Subcutaneous abdominal adipose tissue (tissue), 5 donors: ENCODE results near the gene ATXN7.

Experiments
- H3K27ac ChIP-seq: one replicate; pipeline ENCODE4 v1.7.0; 2013; ENCODE audit warnings: low read depth, mild to moderate bottlenecking, inconsistent platforms, low read length, moderate library complexity
- H3K27me3 ChIP-seq, 5 donors: one replicate each; pipeline ENCODE4 v1.7.0; 2013; ENCODE audit warnings: low read length in 5 of 5, inconsistent platforms in 1 of 5; ENCODE audit not compliant: control insufficient read depth in 5 of 5, insufficient read depth in 4 of 5
- H3K36me3 ChIP-seq, 5 donors: one replicate each; pipeline ENCODE4 v1.7.0; 2013; ENCODE audit warnings: low read length in 5 of 5; ENCODE audit not compliant: control insufficient read depth in 5 of 5, insufficient read depth in 5 of 5
- H3K4me1 ChIP-seq, 5 donors: one replicate each; pipeline ENCODE4 v1.7.0; 2013; ENCODE audit warnings: low read length in 5 of 5, mild to moderate bottlenecking in 3 of 5, moderate library complexity in 1 of 5; ENCODE audit not compliant: control insufficient read depth in 5 of 5, insufficient read depth in 5 of 5
- H3K4me3 ChIP-seq, 5 donors: one replicate each; pipeline ENCODE4 v1.7.0; 2013; ENCODE audit warnings: low read length in 5 of 5, low read depth in 1 of 5
- H3K9ac ChIP-seq, 5 donors: one replicate each; pipeline ENCODE4 v1.7.0; 2013; ENCODE audit warnings: low read length in 5 of 5, mild to moderate bottlenecking in 4 of 5, moderate library complexity in 3 of 5
- H3K9me3 ChIP-seq, 5 donors: one replicate each; pipeline ENCODE4 v1.7.0; 2013; ENCODE audit warnings: low read length in 5 of 5; ENCODE audit not compliant: control insufficient read depth in 5 of 5
- donor health status: healthy.
- donor health status: healthy.
- donor health status: healthy.
- donor health status: healthy.
- donor health status: healthy.

ATXN7 gene

DNA sequence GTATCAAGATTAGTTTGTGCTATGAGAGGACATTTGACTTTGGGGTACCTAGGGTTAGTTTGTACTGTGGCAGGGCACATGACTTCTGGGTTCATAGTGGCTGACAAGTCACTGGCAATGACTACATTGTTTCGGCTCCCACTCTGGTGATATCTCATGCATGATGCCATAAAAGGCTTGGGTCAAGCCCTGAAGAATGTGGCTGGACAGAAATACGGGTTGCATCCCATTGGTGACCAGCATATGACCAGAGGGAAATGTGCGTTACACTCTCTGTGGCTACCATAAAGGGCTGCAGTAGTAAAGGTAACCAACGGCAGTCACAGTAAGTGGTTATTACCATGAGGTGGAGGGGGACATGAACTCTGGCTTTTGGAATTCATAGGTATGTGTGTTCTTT is 18.5 kb upstream of the ATXN7 start:
- Histone ChIP-seq H3K4me1 (no peaks in the 10 kb centered on the region), H3K4me3 (no peak overlapping the region), H3K9me3 (no peaks in the 10 kb centered on the region), H3K27me3 (no peaks in the 10 kb centered on the region), H3K27ac (no peak overlapping the region), H3K9ac (no peak overlapping the region), H3K36me3 (no peaks in the 10 kb centered on the region)

DNA sequence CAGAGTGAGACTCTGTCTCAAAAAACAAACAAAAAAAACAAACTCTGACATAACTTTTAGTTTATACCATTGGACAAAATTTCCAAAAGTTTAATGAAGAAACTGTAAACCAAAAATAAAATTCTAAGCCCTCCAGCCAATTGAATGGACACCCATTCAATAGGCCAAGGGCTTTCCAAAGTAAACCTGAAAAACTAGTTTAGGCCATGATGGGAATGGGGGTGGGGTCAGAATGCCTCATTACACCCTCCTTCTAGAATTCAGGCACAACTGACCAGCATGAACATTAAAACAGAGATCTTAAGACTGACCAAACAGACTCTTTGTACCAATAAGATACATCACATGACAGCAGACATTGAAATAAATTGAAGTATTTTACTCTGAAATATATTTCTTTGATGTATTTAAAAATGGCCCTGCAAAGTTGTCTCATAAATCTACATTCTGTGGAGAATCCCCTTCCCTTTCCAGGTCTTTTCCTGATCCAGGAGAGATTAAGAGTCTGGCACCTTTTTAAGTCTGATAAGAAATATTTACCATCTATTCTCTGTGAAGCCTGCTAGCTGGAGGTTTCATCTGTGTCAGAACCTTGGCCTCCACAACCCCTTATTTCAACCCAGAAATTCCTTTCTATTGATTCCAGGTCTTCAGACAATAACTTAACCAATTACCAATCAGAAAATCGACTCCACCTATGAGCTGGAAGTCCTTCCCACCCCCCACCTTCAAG is 15.8 kb upstream of the ATXN7 start:
- no peaks in the 10 kb centered on the region for H3K27me3 ChIP-seq
- peaks cover 0 to 3% (median 0%) of the 10 kb centered on the region in 5 donors for H3K36me3 ChIP-seq
- no peak overlapping the region for H3K9ac ChIP-seq
- H3K4me3 ChIP-seq = no peak overlapping the region
- no peaks in the 10 kb centered on the region for H3K9me3 ChIP-seq
- H3K27ac ChIP-seq = no peak overlapping the region
- no peaks in the 10 kb centered on the region for H3K4me1 ChIP-seq

DNA sequence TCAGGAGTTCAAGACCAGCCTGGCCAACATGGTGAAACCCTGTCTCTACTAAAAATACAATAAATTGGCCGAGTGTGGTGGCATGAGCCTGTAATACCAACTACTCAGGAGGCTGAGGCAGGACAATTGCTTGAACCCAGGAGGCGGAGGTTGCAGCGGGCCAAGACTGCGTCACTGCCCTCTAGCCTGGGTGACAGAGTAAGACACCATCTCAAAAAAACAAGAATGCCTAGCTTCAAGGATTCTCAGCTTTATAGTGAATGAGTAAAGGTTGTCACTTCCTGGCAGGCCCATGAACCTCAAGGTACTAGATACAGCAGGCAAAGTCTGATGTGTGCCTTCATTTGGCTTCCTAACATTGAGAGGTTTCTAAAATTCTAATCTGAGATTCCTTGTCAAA is 14.5 kb upstream of the ATXN7 start:
- Histone ChIP-seq H3K4me1 (no peaks in the 10 kb centered on the region), H3K9me3 (no peaks in the 10 kb centered on the region), H3K9ac (no peak overlapping the region), H3K36me3 (peaks cover 0 to 3% (median 0%) of the 10 kb centered on the region in 5 donors), H3K4me3 (no peak overlapping the region), H3K27me3 (no peaks in the 10 kb centered on the region), H3K27ac (no peak overlapping the region)

DNA sequence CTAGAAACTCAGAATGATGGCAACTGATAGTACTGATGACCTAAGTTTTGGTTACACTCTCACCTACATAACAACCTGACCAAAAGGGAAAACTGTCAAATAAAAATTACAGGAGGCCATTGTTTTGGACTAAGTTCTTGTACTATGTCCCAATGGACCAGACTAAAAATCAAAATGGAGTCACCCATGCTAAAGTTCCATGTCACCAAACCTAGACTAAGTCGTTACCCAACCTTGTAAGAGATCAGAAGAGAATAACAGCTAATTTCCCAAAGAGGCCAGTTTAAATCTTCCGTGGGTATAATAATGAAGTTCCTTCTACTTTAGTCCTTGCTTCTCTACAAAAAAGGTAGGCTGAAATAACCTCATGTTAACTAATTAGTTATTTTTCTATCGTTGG is 12.4 kb upstream of the ATXN7 start:
- H3K27ac ChIP-seq = no peak overlapping the region
- H3K4me1 ChIP-seq = no peaks in the 10 kb centered on the region
- no peak overlapping the region for H3K9ac ChIP-seq
- no peak overlapping the region for H3K4me3 ChIP-seq
- H3K9me3 ChIP-seq = no peaks in the 10 kb centered on the region
- H3K36me3 ChIP-seq = peaks cover 0 to 3% (median 0%) of the 10 kb centered on the region in 5 donors
- no peaks in the 10 kb centered on the region for H3K27me3 ChIP-seq

- Histone ChIP-seq H3K36me3 (peaks cover 0 to 3% (median 0%) of the 10 kb centered on the region in 5 donors), H3K9ac (no peak overlapping the region), H3K9me3 (no peaks in the 10 kb centered on the region), H3K4me3 (no peak overlapping the region), H3K27me3 (no peaks in the 10 kb centered on the region), H3K4me1 (no peaks in the 10 kb centered on the region), H3K27ac (no peak overlapping the region)
Measured at GRCh38 chr3:63853106-63853505, 10.6 kb upstream of the ATXN7 start.

DNA sequence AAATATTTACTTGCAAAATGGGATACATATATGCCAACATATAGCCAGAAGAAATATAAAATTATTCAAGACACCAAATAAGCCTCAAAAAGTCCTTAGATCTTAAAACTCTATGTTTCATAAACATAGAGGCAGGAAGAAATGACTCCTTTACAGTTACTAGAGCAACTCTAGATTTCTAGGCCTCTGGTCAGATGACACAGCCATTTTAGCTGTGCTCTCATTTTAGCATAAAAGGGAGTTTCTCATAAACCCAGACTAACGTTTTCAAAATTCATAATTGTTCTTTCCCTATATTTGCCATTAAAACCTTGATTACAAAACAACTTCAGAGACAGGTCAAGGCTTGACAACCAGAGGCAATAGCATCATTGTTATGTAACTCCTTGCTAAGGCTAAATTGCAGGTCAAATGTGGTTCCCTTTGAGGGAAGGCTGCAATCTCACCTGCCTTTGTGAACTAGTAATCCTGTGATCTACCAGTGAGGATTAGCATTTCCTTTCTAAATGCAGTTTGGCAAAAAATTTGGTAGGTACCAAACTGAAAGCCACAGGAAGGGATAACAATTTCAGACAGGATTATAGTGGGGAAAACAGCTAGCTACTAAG is 8.2 kb upstream of the ATXN7 start:
- no peaks in the 10 kb centered on the region for H3K9me3 ChIP-seq
- no peak overlapping the region for H3K4me3 ChIP-seq
- H3K27ac ChIP-seq = no peak overlapping the region
- H3K4me1 ChIP-seq = no peaks in the 10 kb centered on the region
- no peaks in the 10 kb centered on the region for H3K27me3 ChIP-seq
- peaks cover 0 to 3% (median 0%) of the 10 kb centered on the region in 5 donors for H3K36me3 ChIP-seq
- H3K9ac ChIP-seq = no peak overlapping the region

DNA sequence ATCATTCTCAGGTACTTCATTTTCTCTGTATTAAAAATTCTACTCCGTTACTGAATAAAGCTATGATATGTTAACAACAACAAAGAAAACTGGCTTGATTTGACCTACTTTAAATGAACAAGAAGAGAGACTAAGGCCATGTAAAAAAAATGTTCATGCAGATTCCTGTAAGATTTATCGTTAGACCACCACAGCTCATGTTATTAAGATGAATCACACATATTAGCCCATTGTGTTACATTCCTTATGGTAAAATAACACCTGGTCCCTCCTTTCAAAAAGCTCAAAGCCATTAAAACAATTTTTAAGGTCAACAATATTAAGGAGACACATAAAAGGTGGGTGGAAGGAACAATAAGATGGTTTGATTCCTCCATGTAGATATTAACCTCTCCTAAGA is 6.4 kb upstream of the ATXN7 start:
- H3K27ac ChIP-seq = no peak overlapping the region
- H3K4me1 ChIP-seq = peaks cover 0 to 6% (median 1%) of the 10 kb centered on the region in 5 donors
- no peak overlapping the region for H3K4me3 ChIP-seq
- H3K9ac ChIP-seq = no peak overlapping the region
- no peaks in the 10 kb centered on the region for H3K27me3 ChIP-seq
- no peaks in the 10 kb centered on the region for H3K9me3 ChIP-seq
- H3K36me3 ChIP-seq = no peaks in the 10 kb centered on the region

DNA sequence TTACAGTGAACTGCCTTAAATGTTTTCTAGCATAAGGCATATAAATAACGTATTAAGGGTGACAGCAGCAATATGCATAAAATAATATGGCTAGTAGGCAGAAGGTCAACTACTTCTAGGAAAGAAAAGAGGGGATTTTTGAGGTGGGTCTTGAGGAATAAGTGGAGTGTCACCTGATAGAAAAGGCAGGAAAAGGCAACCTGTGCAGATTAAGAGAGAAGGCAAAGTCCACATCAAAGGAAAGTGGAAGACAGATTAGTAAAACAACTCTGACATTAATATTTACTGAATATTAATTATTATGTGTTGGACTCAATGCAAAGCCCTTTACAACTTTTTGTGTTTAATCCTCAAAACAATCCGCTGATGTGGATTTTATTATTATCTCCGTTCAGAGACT is 2.9 kb upstream of the ATXN7 start:
- H3K9me3 ChIP-seq = no peaks in the 10 kb centered on the region
- H3K4me1 ChIP-seq = peaks cover 0 to 22% (median 16%) of the 10 kb centered on the region in 5 donors
- no peaks in the 10 kb centered on the region for H3K36me3 ChIP-seq
- no peaks in the 10 kb centered on the region for H3K27me3 ChIP-seq
- H3K27ac ChIP-seq = no peak overlapping the region
- H3K4me3 ChIP-seq = no peak overlapping the region
- no peak overlapping the region for H3K9ac ChIP-seq

- Histone ChIP-seq H3K4me3 (no peak overlapping the region), H3K36me3 (no peaks in the 10 kb centered on the region), H3K9ac (no peak overlapping the region), H3K4me1 (peaks cover 0 to 22% (median 16%) of the 10 kb centered on the region in 5 donors), H3K27ac (no peak overlapping the region), H3K27me3 (no peaks in the 10 kb centered on the region), H3K9me3 (no peaks in the 10 kb centered on the region)
Measured at GRCh38 chr3:63861306-63861705, 2.4 kb upstream of the ATXN7 start.

GRCh38 chr3:63862804-63863149 is 890 bp upstream of the ATXN7 start:
- H3K9ac ChIP-seq = peak overlapping the region; percentile 32 to 95 (median 89)
- H3K27ac ChIP-seq = peak overlapping the region; percentile 81
- H3K27me3 ChIP-seq = no peaks in the 10 kb centered on the region

More at GRCh38 chr3:63862804-63863149, 890 bp upstream of the ATXN7 start:
- H3K36me3 ChIP-seq = no peaks in the 10 kb centered on the region
- H3K4me3 ChIP-seq = peak overlapping the region; percentile 74 to 90 (median 82)
- H3K9me3 ChIP-seq = no peaks in the 10 kb centered on the region
- peaks cover 0 to 22% (median 16%) of the 10 kb centered on the region in 5 donors for H3K4me1 ChIP-seq
